Nephron progenitor cell (in vitro differentiated cells): Measurements from ENCODE around the gene UGT1A6.
"Not testable (repeated sequence)": the region's sequence is repeated elsewhere in the genome, so short reads cannot be mapped to it uniquely, and the experiment has no call there.

ENCODE experiments used
- DNase-seq: peaks from one replicate; pipeline ENCODE4 v3.0.0; 2021
- H3K27ac Mint-ChIP-seq: 2 replicates; pipeline ENCODE4 v1.8.0; 2021; ENCODE audit warnings: mild to moderate bottlenecking, moderate library complexity, mixed read lengths
- H3K27me3 Mint-ChIP-seq: 2 replicates; pipeline ENCODE4 v1.8.0; 2021; ENCODE audit warnings: mild to moderate bottlenecking, low read depth, mixed read lengths; ENCODE audit not compliant: poor library complexity
- H3K36me3 Mint-ChIP-seq: 2 replicates; pipeline ENCODE4 v1.8.0; 2021; ENCODE audit warnings: low read depth, mixed read lengths
- H3K4me1 Mint-ChIP-seq: 2 replicates; pipeline ENCODE4 v1.8.0; 2021; ENCODE audit warnings: mixed read lengths
- H3K4me3 Mint-ChIP-seq: 2 replicates; pipeline ENCODE4 v1.8.0; 2021; ENCODE audit warnings: mild to moderate bottlenecking, moderate library complexity, mixed read lengths
- H3K9me3 Mint-ChIP-seq: 2 replicates; pipeline ENCODE4 v1.8.0; 2021; ENCODE audit warnings: mild to moderate bottlenecking, moderate library complexity, mixed read lengths
- CTCF ChIP-seq: fragments of 200-600 bp; sonication (generic); IDR thresholded peaks from 2 replicates; pipeline ENCODE4 v1.5.0; 2021; ENCODE audit warnings: antibody characterized with exemption

UGT1A6 gene

GRCh38 chr2:233655043-233655442 lies 37.6 kb upstream of the UGT1A6 start:
- TF ChIP-seq CTCF = no peak
- no peak overlapping the region for H3K4me3 Mint-ChIP-seq
- H3K36me3 Mint-ChIP-seq = no peaks in the 10 kb centered on the region
- no peaks in the 10 kb centered on the region for H3K4me1 Mint-ChIP-seq
- no peaks in the 10 kb centered on the region for H3K9me3 Mint-ChIP-seq
- DNase-seq = no peak
- H3K27ac Mint-ChIP-seq = no peak overlapping the region
- peaks cover 18% of the 10 kb centered on the region for H3K27me3 Mint-ChIP-seq

DNA sequence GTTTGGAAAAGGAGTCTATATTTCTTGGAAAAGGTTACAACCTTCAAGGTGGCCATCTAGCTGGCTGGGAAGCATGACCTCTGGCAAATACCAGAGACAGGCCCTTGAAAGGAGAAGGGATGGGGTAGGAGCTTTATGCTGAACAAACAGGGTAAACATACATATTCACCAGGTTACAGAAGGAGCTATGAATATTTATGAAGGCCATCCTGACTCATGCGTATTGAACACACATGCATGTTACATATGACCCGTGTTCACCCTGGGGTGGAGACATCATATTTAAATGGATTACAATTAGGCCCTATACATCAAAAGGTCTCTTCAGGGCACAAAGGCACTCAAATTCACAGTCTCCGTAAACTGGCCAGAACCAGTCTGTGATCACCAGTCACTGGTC lies 36.7 kb upstream of the UGT1A6 start:
- H3K27ac Mint-ChIP-seq, H3K36me3 Mint-ChIP-seq, DNase-seq, H3K4me3 Mint-ChIP-seq, H3K9me3 Mint-ChIP-seq, H3K4me1 Mint-ChIP-seq: not testable (repeated sequence)
- H3K27me3 Mint-ChIP-seq = peaks cover 18% of the 10 kb centered on the region

DNA sequence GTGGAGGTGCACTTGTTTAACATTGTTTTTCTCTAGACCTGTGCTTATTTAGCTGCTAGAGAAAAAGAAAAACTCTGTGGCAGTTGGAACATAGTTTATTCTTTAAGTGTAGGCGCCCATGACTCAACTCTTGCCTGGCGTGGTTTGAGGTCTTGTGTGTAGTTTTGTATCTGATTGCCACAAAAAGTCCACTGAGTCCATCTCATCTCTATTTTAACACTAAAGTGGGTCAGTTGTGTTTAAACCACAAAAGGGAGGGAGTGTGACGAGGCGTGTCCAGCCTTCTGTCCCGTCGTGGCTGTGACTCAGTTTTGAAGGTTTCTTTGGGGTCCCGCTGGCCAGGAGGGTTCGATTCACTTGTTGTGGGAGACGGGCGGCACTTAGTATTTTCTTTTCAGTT lies 36.2 kb upstream of the UGT1A6 start:
- Mint-ChIP-seq H3K4me1 (no peaks in the 10 kb centered on the region), H3K27ac (no peak overlapping the region), H3K36me3 (no peaks in the 10 kb centered on the region), H3K9me3 (no peaks in the 10 kb centered on the region), H3K27me3 (peaks cover 18% of the 10 kb centered on the region), H3K4me3 (no peak overlapping the region)
- no peak for TF ChIP-seq CTCF
- DNase-seq = no peak

DNA sequence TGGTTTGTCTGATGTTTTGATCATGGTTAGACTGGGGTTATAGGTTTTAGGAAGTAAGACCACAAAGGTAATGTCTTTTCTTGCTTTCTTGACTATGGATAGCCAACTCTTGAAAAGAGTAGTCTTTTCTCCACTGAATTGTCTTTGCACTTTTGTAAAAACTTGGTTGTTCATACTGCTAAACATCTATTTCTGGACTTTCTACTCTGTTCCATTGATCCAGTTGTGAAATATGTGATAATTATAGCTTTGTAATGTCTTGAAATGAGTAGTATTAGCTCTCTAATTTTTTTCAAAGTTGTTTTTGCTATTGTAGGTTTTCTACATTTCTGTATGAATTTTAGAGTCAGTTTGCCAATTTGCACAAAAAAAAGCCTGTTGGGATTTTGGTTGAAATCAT lies 34.1 kb upstream of the UGT1A6 start:
- no peaks in the 10 kb centered on the region for H3K36me3 Mint-ChIP-seq
- no peak for TF ChIP-seq CTCF
- no peak overlapping the region for H3K27ac Mint-ChIP-seq
- no peak for DNase-seq
- H3K4me1 Mint-ChIP-seq = no peaks in the 10 kb centered on the region
- H3K9me3 Mint-ChIP-seq = peaks cover 4% of the 10 kb centered on the region
- peaks cover 24% of the 10 kb centered on the region for H3K27me3 Mint-ChIP-seq
- H3K4me3 Mint-ChIP-seq = no peak overlapping the region

DNA sequence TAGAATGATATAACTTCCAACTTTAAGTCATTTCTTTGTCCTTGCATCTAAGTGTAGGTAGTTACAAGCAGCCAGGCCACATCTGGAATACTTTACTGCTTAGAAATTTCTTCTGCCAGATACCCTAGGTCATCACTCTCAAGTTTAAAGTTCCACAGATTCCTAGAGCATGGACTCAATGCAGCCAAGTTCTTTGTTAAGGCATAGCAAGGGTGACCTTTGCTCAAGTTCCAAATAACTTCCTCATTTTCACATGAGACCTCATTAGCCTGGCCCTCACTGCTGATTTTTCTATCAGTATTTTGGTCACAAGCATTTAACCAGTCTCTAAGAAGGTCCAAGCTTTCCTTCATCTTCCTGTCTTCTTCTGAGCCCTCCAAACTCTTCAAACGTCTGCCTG lies 28.8 kb upstream of the UGT1A6 start:
- H3K36me3 Mint-ChIP-seq = no peaks in the 10 kb centered on the region
- no peak overlapping the region for H3K27ac Mint-ChIP-seq
- no peak overlapping the region for H3K4me3 Mint-ChIP-seq
- no peak for DNase-seq
- TF ChIP-seq CTCF = no peak
- H3K27me3 Mint-ChIP-seq = peaks cover 14% of the 10 kb centered on the region
- H3K4me1 Mint-ChIP-seq = no peaks in the 10 kb centered on the region
- H3K9me3 Mint-ChIP-seq = peaks cover 15% of the 10 kb centered on the region

- Mint-ChIP-seq H3K27me3 (peaks cover 16% of the 10 kb centered on the region), H3K36me3 (no peaks in the 10 kb centered on the region), H3K4me1 (no peaks in the 10 kb centered on the region), H3K9me3 (peaks cover 17% of the 10 kb centered on the region), H3K4me3 (no peak overlapping the region), H3K27ac (no peak overlapping the region)
- TF ChIP-seq CTCF = no peak
- DNase-seq = no peak
Observed at GRCh38 chr2:233668605-233669260, 24.0 kb upstream of the UGT1A6 start.
